Measurements from ENCODE around the gene MTHFS.

MTHFS gene

DNA sequence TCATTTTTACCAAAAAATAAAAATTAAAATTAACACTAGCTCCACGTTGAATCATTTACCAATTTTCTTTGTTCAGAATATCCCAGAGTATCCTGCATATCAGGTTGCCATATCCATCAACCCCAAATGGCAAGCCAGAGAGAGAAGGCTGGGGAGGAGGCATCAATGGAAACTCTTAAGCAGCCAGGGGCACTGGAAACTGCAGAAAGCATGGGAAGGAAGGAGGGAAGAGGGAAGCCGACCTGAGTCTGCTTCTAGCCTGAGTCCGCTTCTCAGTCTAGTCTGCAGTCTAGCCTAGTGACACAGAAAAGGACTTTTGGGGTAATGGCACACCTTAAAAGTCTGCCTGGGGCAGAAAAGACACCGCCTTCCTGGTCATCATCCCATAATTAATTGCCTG lies 1.6 kb upstream of the MTHFS start:
- H3K27me3 Mint-ChIP-seq (ENCODE audit: low read depth): no peaks in the 10 kb centered on the region
- TF ChIP-seq, protein P1, sequence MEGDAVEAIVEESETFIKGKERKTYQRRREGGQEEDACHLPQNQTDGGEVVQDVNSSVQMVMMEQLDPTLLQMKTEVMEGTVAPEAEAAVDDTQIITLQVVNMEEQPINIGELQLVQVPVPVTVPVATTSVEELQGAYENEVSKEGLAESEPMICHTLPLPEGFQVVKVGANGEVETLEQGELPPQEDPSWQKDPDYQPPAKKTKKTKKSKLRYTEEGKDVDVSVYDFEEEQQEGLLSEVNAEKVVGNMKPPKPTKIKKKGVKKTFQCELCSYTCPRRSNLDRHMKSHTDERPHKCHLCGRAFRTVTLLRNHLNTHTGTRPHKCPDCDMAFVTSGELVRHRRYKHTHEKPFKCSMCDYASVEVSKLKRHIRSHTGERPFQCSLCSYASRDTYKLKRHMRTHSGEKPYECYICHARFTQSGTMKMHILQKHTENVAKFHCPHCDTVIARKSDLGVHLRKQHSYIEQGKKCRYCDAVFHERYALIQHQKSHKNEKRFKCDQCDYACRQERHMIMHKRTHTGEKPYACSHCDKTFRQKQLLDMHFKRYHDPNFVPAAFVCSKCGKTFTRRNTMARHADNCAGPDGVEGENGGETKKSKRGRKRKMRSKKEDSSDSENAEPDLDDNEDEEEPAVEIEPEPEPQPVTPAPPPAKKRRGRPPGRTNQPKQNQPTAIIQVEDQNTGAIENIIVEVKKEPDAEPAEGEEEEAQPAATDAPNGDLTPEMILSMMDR (IDR thresholded peaks at IDR 0.05; ENCODE audit: unreplicated experiment in 3 of 3): no peak
- H3K9me3 Mint-ChIP-seq: no peaks in the 10 kb centered on the region
- peak overlapping the region; percentile 31 to 91 (median 76) for H3K4me3 Mint-ChIP-seq
- H3K27ac Mint-ChIP-seq: peak overlapping the region; percentile 29 to 98 (median 96)
- peaks cover 14% of the 10 kb centered on the region for H3K36me3 Mint-ChIP-seq (ENCODE audit: low read depth)
- peaks cover 9% of the 10 kb centered on the region for H3K4me1 Mint-ChIP-seq

DNA sequence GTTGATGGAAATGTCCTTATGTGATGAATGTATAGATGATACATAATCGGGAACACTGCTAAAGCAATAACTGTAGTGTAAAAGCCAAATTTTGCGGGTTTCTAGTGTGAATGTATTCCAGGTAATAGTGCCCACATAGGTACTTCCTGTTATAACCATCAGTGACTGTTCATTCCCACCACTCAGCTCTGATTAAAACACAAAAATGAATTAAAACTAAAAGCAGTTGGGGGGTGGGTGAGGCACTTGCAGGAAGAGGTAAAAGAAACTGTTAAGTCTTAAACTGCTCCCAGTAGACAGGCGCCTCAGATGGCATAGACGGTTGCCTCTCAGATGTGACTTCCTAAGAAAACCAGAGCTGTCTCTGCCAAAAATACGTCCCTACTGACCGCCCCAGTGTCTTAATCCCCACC lies 893 bp upstream of the MTHFS start:
- TF ChIP-seq, protein P1 (IDR thresholded peaks at IDR 0.05; ENCODE audit: unreplicated experiment in 3 of 3): no peak
- Mint-ChIP-seq H3K27me3 (ENCODE audit: low read depth) (no peaks in the 10 kb centered on the region), H3K36me3 (ENCODE audit: low read depth) (peaks cover 14% of the 10 kb centered on the region), H3K27ac (peak overlapping the region; percentile 96 to 98 (median 97)), H3K4me3 (peak overlapping the region; percentile 86 to 93 (median 91)), H3K4me1 (peaks cover 9% of the 10 kb centered on the region), H3K9me3 (no peaks in the 10 kb centered on the region)

DNA sequence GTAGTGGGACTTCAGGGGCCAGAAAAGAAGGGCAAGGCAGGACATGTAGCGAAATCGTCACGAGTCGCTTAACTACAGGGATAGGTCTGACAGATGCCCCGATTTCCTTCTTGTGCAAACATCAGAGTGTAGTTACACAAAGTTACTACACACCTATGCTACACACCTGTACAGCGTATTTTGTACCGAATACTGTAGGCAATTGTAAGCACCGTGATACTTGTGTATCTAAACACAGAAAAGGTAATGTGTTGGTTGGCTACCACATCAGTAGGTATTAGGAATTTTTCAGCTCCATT lies 515 bp upstream of the MTHFS start:
- Mint-ChIP-seq H3K9me3 (no peaks in the 10 kb centered on the region), H3K4me1 (peaks cover 9% of the 10 kb centered on the region), H3K4me3 (peak overlapping the region; percentile 86 to 93 (median 91)), H3K36me3 (ENCODE audit: low read depth) (peaks cover 13% of the 10 kb centered on the region), H3K27ac (peak overlapping the region; percentile 96 to 98 (median 97)), H3K27me3 (ENCODE audit: low read depth) (no peaks in the 10 kb centered on the region)
- TF ChIP-seq, protein P1 (IDR thresholded peaks at IDR 0.05; ENCODE audit: unreplicated experiment in 3 of 3): no peak

DNA sequence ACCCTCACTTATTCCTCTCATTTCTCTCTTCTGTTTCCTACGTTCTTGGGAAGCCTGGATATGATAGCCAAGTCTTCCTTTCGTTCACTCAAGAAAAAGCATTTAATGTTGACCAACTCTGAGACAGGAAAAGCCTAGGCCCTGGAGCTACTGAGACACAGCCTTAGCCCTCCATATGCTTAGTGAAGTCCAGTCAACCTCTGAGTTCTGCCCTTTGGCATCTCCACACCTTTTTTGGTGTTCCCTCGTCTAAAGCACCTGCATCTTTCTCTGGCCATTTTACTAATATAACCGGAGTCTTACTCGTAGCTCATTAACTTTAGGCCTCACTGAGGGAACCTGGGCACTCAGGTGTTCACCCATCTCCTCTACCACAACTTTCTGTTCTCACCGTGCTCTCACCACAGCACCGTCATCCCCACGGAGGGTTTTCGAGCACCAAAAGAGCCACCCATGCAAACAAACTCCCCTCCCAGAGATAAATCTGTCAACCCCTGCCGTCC lies 632 bp downstream of the MTHFS start:
- H3K4me1 Mint-ChIP-seq: peaks cover 9% of the 10 kb centered on the region
- TF ChIP-seq, protein P1 (IDR thresholded peaks at IDR 0.05; ENCODE audit: unreplicated experiment in 3 of 3): no peak
- peak overlapping the region; percentile 96 to 99 (median 97) for H3K27ac Mint-ChIP-seq

DNA sequence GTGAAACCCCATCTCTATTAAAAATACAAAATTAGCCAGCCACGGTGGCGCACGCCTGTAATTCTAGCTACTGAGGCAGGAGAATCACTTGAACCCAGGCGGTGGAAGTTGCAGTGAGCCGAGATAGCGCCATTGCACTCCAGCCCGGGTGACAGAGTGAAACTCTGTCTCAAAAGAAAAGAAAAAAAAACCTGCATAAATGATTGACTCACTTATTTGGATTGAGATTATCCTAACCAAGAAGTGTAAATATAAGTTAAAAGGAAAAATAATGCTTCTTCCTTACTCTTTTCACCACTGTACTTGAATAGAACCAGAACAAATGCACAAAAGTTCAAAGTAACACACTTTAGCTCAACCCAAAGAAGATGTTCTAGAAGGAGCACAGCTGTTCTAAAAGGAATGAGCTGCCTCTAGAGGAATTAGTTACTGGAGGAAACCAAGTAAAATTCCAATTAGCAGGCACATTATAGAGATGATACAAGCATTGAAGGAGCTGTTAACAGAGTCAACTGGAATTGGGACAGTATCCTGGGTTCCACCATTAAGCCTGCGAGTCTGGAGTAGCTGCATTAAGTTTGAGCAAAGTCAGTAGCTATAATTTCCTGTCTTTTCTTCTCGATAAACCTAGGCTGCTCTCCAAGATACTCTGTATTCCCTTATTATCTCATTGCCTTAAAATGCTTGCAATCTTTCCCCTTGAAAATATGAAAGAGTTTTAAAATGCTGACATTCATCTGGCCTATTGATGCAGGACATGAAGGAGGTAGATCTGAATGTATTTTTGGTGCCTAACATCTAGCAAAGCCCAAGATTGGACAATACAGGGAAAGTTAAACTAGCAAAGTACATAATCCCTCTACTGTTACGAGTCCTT lies 9.5 kb downstream of the MTHFS start:
- H3K27ac Mint-ChIP-seq: peak overlapping the region in 2 of 3 experiments; percentile 19 to 40
- no peaks in the 10 kb centered on the region for H3K27me3 Mint-ChIP-seq (ENCODE audit: low read depth)
- TF ChIP-seq, protein P1 (IDR thresholded peaks at IDR 0.05; ENCODE audit: unreplicated experiment in 3 of 3): no peak
- peaks cover 54% of the 10 kb centered on the region for H3K36me3 Mint-ChIP-seq (ENCODE audit: low read depth)
- H3K4me3 Mint-ChIP-seq: no peak overlapping the region
- H3K4me1 Mint-ChIP-seq: peaks cover 14% of the 10 kb centered on the region
- H3K9me3 Mint-ChIP-seq: no peaks in the 10 kb centered on the region

More for the DNA sequence above, 632 bp downstream of the MTHFS start:
- H3K36me3 Mint-ChIP-seq (ENCODE audit: low read depth): peaks cover 18% of the 10 kb centered on the region
- H3K9me3 Mint-ChIP-seq: no peaks in the 10 kb centered on the region
- H3K27me3 Mint-ChIP-seq (ENCODE audit: low read depth): no peaks in the 10 kb centered on the region
- H3K4me3 Mint-ChIP-seq: peak overlapping the region; percentile 95 to 98 (median 97)
